H1 (cell line): ENCODE results near the gene PTGDS. TPM values are rescaled to one million over a fixed set of nuclear protein-coding genes. Genes with fewer than 3 reads are reported as not detected.

Experiments used
- CTCF ChIA-PET: fragments of 300-600 bp; sonication (Branson Sonifier 250); formaldehyde crosslinking; loops from one replicate; lab custom pipeline; 2021; ENCODE audit not compliant: partially characterized antibody; lab: Charles Lee
- POLR2A ChIA-PET: fragments of 300-600 bp; sonication (Branson Sonifier 250); formaldehyde crosslinking; loops from one replicate; lab custom pipeline; 2021; ENCODE audit warnings: inconsistent platforms; ENCODE audit not compliant: partially characterized antibody; lab: Charles Lee
- DNase-seq, 2 experiments: peaks; one replicate each; pipeline versions ENCODE4 v3.0.0 to v3.0.0-alpha.2; 2010 to 2022; ENCODE audit warnings: low spot score in 2 of 2, low read depth in 1 of 2, mixed read lengths in 1 of 2
- FAIRE-seq: peaks from 2 replicates; lab custom pipeline; 2011; peaks lifted over from hg19 to GRCh38; lab: Jason Lieb, UNC
- H2AFZ ChIP-seq: 2 replicates; pipeline ENCODE4 v1.8.1; 2012; ENCODE audit warnings: low read length, inconsistent platforms
- H2AK5ac ChIP-seq: 2 replicates; pipeline ENCODE4 v1.6.1; 2013; ENCODE audit warnings: low read depth, low read length
- H2BK120ac ChIP-seq: replicated peaks from 2 replicates; pipeline ENCODE3; 2013; ENCODE audit warnings: low read depth, low read length, inconsistent platforms
- H2BK12ac ChIP-seq: 2 replicates; pipeline ENCODE4 v1.6.1; 2013; ENCODE audit warnings: low read depth, low read length
- H2BK15ac ChIP-seq: 2 replicates; pipeline ENCODE4 v1.6.1; 2013; ENCODE audit warnings: low read length
- H2BK20ac ChIP-seq: 2 replicates; pipeline ENCODE4 v1.6.1; 2013; ENCODE audit warnings: low read length
- H2BK5ac ChIP-seq: 2 replicates; pipeline ENCODE4 v1.6.1; 2013; ENCODE audit warnings: low read depth, low read length
- H3K14ac ChIP-seq: 2 replicates; pipeline ENCODE4 v1.6.1; 2013; ENCODE audit warnings: inconsistent platforms; ENCODE audit not compliant: insufficient read length
- H3K18ac ChIP-seq: 2 replicates; pipeline ENCODE4 v1.6.1; 2013; ENCODE audit warnings: low read length; ENCODE audit errors: extremely low read depth
- H3K23ac ChIP-seq: 2 replicates; pipeline ENCODE4 v1.6.1; 2013; ENCODE audit warnings: inconsistent platforms; ENCODE audit not compliant: insufficient read length
- H3K23me2 ChIP-seq: 2 replicates; pipeline ENCODE4 v1.6.1; 2013; ENCODE audit warnings: low read depth, low read length
- H3K27ac ChIP-seq: 2 replicates; pipeline ENCODE4 v1.6.1; 2011; ENCODE audit warnings: low read depth, low read length, inconsistent platforms
- H3K27me3 ChIP-seq, 4 experiments: replicated peaks in 1 of 4; 1 replicate in 1 of 4; 2 replicates in 3 of 4; pipeline versions ENCODE4 v1.6.1 to v1.8.1; 2011 to 2013; ENCODE audit warnings: low read length in 3 of 4, mild to moderate bottlenecking in 3 of 4, inconsistent platforms in 2 of 4, mixed read lengths in 2 of 4, moderate library complexity in 1 of 4; ENCODE audit not compliant: control insufficient read depth in 3 of 4, insufficient read depth in 3 of 4; ENCODE audit errors: extremely low read depth in 1 of 4
- H3K36me3 ChIP-seq, 4 experiments: 2 replicates each; pipeline versions ENCODE4 v1.6.1 to v1.8.1; 2011 to 2013; ENCODE audit warnings: mild to moderate bottlenecking in 4 of 4, low read length in 3 of 4, moderate library complexity in 2 of 4, control low read depth in 1 of 4, inconsistent platforms in 1 of 4; ENCODE audit not compliant: insufficient read depth in 4 of 4, control insufficient read depth in 2 of 4
- H3K4ac ChIP-seq: replicated peaks from 2 replicates; pipeline ENCODE3; 2013; ENCODE audit warnings: low read length, low read depth, mixed read lengths, inconsistent platforms; ENCODE audit not compliant: insufficient read length
- H3K4me1 ChIP-seq, 4 experiments: replicated peaks in 1 of 4; 1 replicate in 1 of 4; 2 replicates in 3 of 4; pipeline versions ENCODE4 v1.6.1 to v1.8.1; 2011 to 2013; ENCODE audit warnings: low read length in 3 of 4, inconsistent platforms in 2 of 4, mixed read lengths in 1 of 4; ENCODE audit not compliant: insufficient read depth in 4 of 4, control insufficient read depth in 3 of 4
- H3K4me2 ChIP-seq, 2 experiments: 2 replicates each; pipeline versions ENCODE4 v1.6.1 to v1.8.1; 2011 to 2013; ENCODE audit warnings: low read depth in 2 of 2, low read length in 2 of 2, control low read depth in 1 of 2, inconsistent platforms in 1 of 2, mild to moderate bottlenecking in 1 of 2; ENCODE audit not compliant: insufficient read depth in 1 of 2
- H3K4me3 ChIP-seq, 4 experiments: fragments of 200-600, 300-600 bp in 1 of 4; sonication (generic), shearing (Covaris generic), sonication (Bioruptor Twin) in 1 of 4; 2 replicates each; pipeline versions ENCODE4 v1.5.1 to v1.8.1; 2011 to 2016; ENCODE audit warnings: low read length in 4 of 4, low read depth in 3 of 4, control low read depth in 2 of 4, inconsistent platforms in 2 of 4, mild to moderate bottlenecking in 2 of 4, mixed read lengths in 1 of 4, moderate library complexity in 1 of 4; ENCODE audit not compliant: insufficient read depth in 2 of 4; ENCODE audit errors: extremely low read depth in 1 of 4
- H3K56ac ChIP-seq: replicated peaks from 2 replicates; pipeline ENCODE3; 2013; ENCODE audit warnings: low read depth, mild to moderate bottlenecking, mixed read lengths, low read length, inconsistent platforms; ENCODE audit not compliant: insufficient read length
- H3K79me1 ChIP-seq: 2 replicates; pipeline ENCODE4 v1.6.1; 2013; ENCODE audit warnings: low read depth, low read length, control low read depth
- H3K79me2 ChIP-seq, 2 experiments: 2 replicates each; pipeline versions ENCODE4 v1.6.1 to v1.8.1; 2012 to 2013; ENCODE audit warnings: low read length in 2 of 2, mild to moderate bottlenecking in 2 of 2, inconsistent platforms in 1 of 2; ENCODE audit not compliant: insufficient read depth in 2 of 2, control insufficient read depth in 1 of 2
- H3K9ac ChIP-seq, 4 experiments: replicated peaks in 1 of 4; 1 replicate in 1 of 4; 2 replicates in 3 of 4; pipeline versions ENCODE4 v1.6.1 to v1.8.1; 2011 to 2013; ENCODE audit warnings: low read depth in 3 of 4, low read length in 3 of 4, control low read depth in 2 of 4, mild to moderate bottlenecking in 2 of 4, moderate library complexity in 2 of 4, inconsistent platforms in 1 of 4; ENCODE audit errors: extremely low read depth in 1 of 4
- H3K9me3 ChIP-seq, 2 experiments: 2 replicates each; pipeline versions ENCODE4 v1.6.1 to v1.8.1; 2012 to 2013; ENCODE audit warnings: mild to moderate bottlenecking in 2 of 2, moderate library complexity in 2 of 2, control low read depth in 1 of 2, inconsistent platforms in 1 of 2, low read depth in 1 of 2, low read length in 1 of 2, mixed read lengths in 1 of 2; ENCODE audit not compliant: insufficient read depth in 2 of 2
- H4K20me1 ChIP-seq, 2 experiments: replicated peaks in 1 of 2; 2 replicates each; pipeline versions ENCODE3 to v1.8.1; 2011 to 2013; ENCODE audit warnings: inconsistent platforms in 2 of 2, low read length in 2 of 2, mild to moderate bottlenecking in 1 of 2; ENCODE audit not compliant: insufficient read depth in 2 of 2, control insufficient read depth in 1 of 2
- H4K5ac ChIP-seq: 2 replicates; pipeline ENCODE4 v1.6.1; 2013; ENCODE audit warnings: low read length, low read depth, mixed read lengths, inconsistent platforms; ENCODE audit not compliant: insufficient read length
- H4K8ac ChIP-seq: 2 replicates; pipeline ENCODE4 v1.8.0; 2013; ENCODE audit warnings: mild to moderate bottlenecking, moderate library complexity, low read length, inconsistent platforms; ENCODE audit not compliant: insufficient read depth; ENCODE audit errors: extremely low read depth
- H4K91ac ChIP-seq: replicated peaks from 2 replicates; pipeline ENCODE3; 2013; ENCODE audit warnings: low read length, mixed read lengths, inconsistent platforms; ENCODE audit not compliant: insufficient read length
- BACH1 ChIP-seq: IDR thresholded peaks from 2 replicates; pipeline ENCODE4 v1.6.1; 2012; ENCODE audit warnings: low read length, improper control_type of control experiment
- BCL11A ChIP-seq, 2 experiments: IDR thresholded peaks; one replicate each; pipeline ENCODE4 v1.6.1; 2011; ENCODE audit warnings: low read depth in 2 of 2, low read length in 2 of 2, mild to moderate bottlenecking in 2 of 2
- E2F6 ChIP-seq: IDR thresholded peaks from 2 replicates; pipeline ENCODE4 v1.6.1; 2012; ENCODE audit warnings: inconsistent platforms
- EGR1 ChIP-seq: IDR thresholded peaks from 2 replicates; pipeline ENCODE4 v1.6.1; 2011; ENCODE audit warnings: low read depth, low read length, borderline replicate concordance
- JUN ChIP-seq: IDR thresholded peaks from 2 replicates; pipeline ENCODE4 v1.6.1; 2011; ENCODE audit warnings: low read depth, mild to moderate bottlenecking, improper control_type of control experiment, low read length
- KDM1A ChIP-seq: fragments of 200-600, 300-600 bp; sonication (generic); IDR thresholded peaks from 2 replicates; pipeline ENCODE4 v1.7.1; 2016; ENCODE audit warnings: mild to moderate bottlenecking, low read length, borderline replicate concordance
- MAX ChIP-seq: IDR thresholded peaks from 2 replicates; pipeline ENCODE4 v1.6.1; 2012; ENCODE audit warnings: inconsistent platforms
- NRF1 ChIP-seq: IDR thresholded peaks from 2 replicates; pipeline ENCODE4 v1.6.1; 2011; ENCODE audit warnings: mild to moderate bottlenecking, low read depth, low read length, improper control_type of control experiment
- RAD21 ChIP-seq, 2 experiments: IDR thresholded peaks in 1 of 2; conservative IDR thresholded peaks in 1 of 2; 2 replicates each; pipeline ENCODE4 v1.6.1; 2011; ENCODE audit warnings: low read depth in 2 of 2, low read length in 2 of 2, improper control_type of control experiment in 1 of 2, inconsistent platforms in 1 of 2, mild to moderate bottlenecking in 1 of 2, moderate library complexity in 1 of 2
- RBBP5 ChIP-seq: IDR thresholded peaks from 2 replicates; pipeline ENCODE4 v1.7.1; 2012; ENCODE audit warnings: low read depth, mild to moderate bottlenecking, inconsistent platforms, low read length, moderate library complexity, borderline replicate concordance
- RNF2 ChIP-seq: fragments of 200-900, 300-1000 bp; sonication (generic); IDR thresholded peaks from 2 replicates; pipeline ENCODE4 v1.7.1; 2016; ENCODE audit warnings: borderline replicate concordance, low read depth, mild to moderate bottlenecking, antibody characterized with exemption, low read length; ENCODE audit not compliant: poor library complexity, severe bottlenecking; ENCODE audit errors: missing control alignments
- SIX5 ChIP-seq: IDR thresholded peaks from 2 replicates; pipeline ENCODE4 v1.6.1; 2011; ENCODE audit warnings: mild to moderate bottlenecking, low read depth, low read length
- TEAD4 ChIP-seq: IDR thresholded peaks from 2 replicates; pipeline ENCODE4 v1.6.1; 2012; ENCODE audit warnings: low read depth, low read length, inconsistent platforms, mixed read lengths
- WGBS, 2 experiments: shearing (Covaris generic) in 1 of 2; methylation state at CpG; one replicate each; pipeline versions ENCODE4 v1.1.6 to v1.1.7; 2013 to 2015; ENCODE audit warnings: low lambda C conversion rate in 2 of 2, mixed read lengths in 2 of 2, inconsistent platforms in 1 of 2, low coverage in 1 of 2, missing lambda C conversion rate in 1 of 2; ENCODE audit not compliant: insufficient replicate concordance in 2 of 2, insufficient coverage in 1 of 2, insufficient read length in 1 of 2; ENCODE audit errors: extremely low coverage in 1 of 2, missing lambda C conversion rate in 1 of 2; 5-methylcytosine and 5-hydroxymethylcytosine counted together
- polyA plus RNA-seq, 7 experiments: library from polyadenylated mRNA; depleted of rRNA in 3 of 7; stranded (reverse) in 5 of 7; unstranded in 2 of 7; fragments of >200 nt in 5 of 7; fragments of 200-250 nt in 2 of 7; gene quantifications; 1 replicate in 5 of 7; 2 replicates in 1 of 7; 4 replicates in 1 of 7; pipeline versions ENCODE4 v1.2.1 to v1.2.3, GENCODE V29; 2011 to 2013; ENCODE audit warnings: missing spikeins in 2 of 7, mixed read lengths in 2 of 7
- total RNA-seq: library from RNA; stranded (reverse); fragmentation: NEBNext Ultra II Directional; extraction: Animal tissue kit (Norgen Biotek cat#: 25700); gene quantifications from 2 replicates; pipeline ENCODE4 v1.2.1, GENCODE V29; 2021

Gene PTGDS
- total and polyA plus RNA-seq, 2 of the 8 experiments (the other 6 are each of a cell fraction or from before 2014, with no cell fraction given), result 1.7 to 2.3 TPM

GRCh38 chr9:137011156-137011555 is 33.9 kb downstream of the PTGDS start:
- no peaks in the 10 kb centered on the region; the same call in 1 of the 2 replicates for H3K23me2 ChIP-seq
- H3K14ac ChIP-seq, result no peak overlapping the region
- H3K9me3 ChIP-seq, result peaks cover 0 to 18% of the 10 kb centered on the region in 2 experiments; a peak in 2 of 4 replicates
- H3K4ac ChIP-seq, result no peak overlapping the region
- no peak overlapping the region for H4K8ac ChIP-seq
- no peak overlapping the region for H2BK15ac ChIP-seq
- no peaks in the 10 kb centered on the region for H3K79me2 ChIP-seq
- no peak overlapping the region for H2BK5ac ChIP-seq
- DNase-seq (no peak), FAIRE-seq (no peak)
- H3K4me1 ChIP-seq, result peaks cover 0 to 4% (median under 1%) of the 10 kb centered on the region in 4 experiments; a peak in 2 of 7 replicates
- peaks cover 0 to 9% (median 0%) of the 10 kb centered on the region in 4 experiments; a peak in 1 of 8 replicates for H3K36me3 ChIP-seq
- 96% methylated on average over 20 of the region's 24 CpGs; no CpG with 5 or more reads in 1 of the 2 experiments for WGBS, 2 experiments
- H3K56ac ChIP-seq, result no peak overlapping the region
- H3K27me3 ChIP-seq, result no peaks in the 10 kb centered on the region; a peak in 1 of 7 replicates
- POLR2A ChIA-PET, result no interaction called here
- CTCF ChIA-PET, result interaction anchor here (0.7 to 2.2 kb wide), 6 partner anchors 10 to 92 kb away, joined by 3 to 11 read pairs (median 5); no protein-coding TSS in a partner anchor
- no peak overlapping the region for H3K23ac ChIP-seq
- H4K5ac ChIP-seq, result no peak overlapping the region
- H2BK120ac ChIP-seq, result no peak overlapping the region
- H2BK12ac ChIP-seq, result no peak overlapping the region
- no peak overlapping the region for H3K4me2 ChIP-seq
- H4K91ac ChIP-seq, result no peak overlapping the region
- no peaks in the 10 kb centered on the region for H4K20me1 ChIP-seq
- H2BK20ac ChIP-seq, result no peak overlapping the region
- H3K27ac ChIP-seq, result no peak overlapping the region
- H3K9ac ChIP-seq, result no peak overlapping the region
- no peak overlapping the region for H2AK5ac ChIP-seq
- H3K18ac ChIP-seq, result no peak overlapping the region
- H3K4me3 ChIP-seq, result no peak overlapping the region
- no peaks in the 10 kb centered on the region for H3K79me1 ChIP-seq
- no peak overlapping the region for H2AFZ ChIP-seq
- no peak for TF ChIP-seq BACH1
- TF ChIP-seq SIX5, result no peak
- TF ChIP-seq RNF2, result no peak
- TF ChIP-seq EGR1, result no peak
- no peak for TF ChIP-seq NRF1
- TF ChIP-seq KDM1A, result no peak
- TF ChIP-seq RBBP5, result no peak
- no peak for TF ChIP-seq JUN
- TF ChIP-seq MAX, result no peak
- TF ChIP-seq TEAD4, result no peak
- no peak for TF ChIP-seq BCL11A (IDR thresholded peaks at IDR 0.05; ENCODE audit: low read depth in 2 of 2, low read length in 2 of 2)
- no peak for TF ChIP-seq E2F6
- no peak for TF ChIP-seq RAD21 (IDR thresholded peaks at IDR 0.05 in 1 of 2, conservative IDR thresholded peaks at IDR 0.05 in 1 of 2; ENCODE audit: low read depth in 2 of 2, low read length in 2 of 2)
